ENCODE data around the gene PLCH2.

PLCH2 gene

GRCh38 chr1:2446394-2446793 lies 29.7 kb upstream of the PLCH2 start:
- no peak for TF ChIP-seq CTCF (IDR thresholded peaks at IDR 0.05; ENCODE audit: insufficient read depth, low read depth, low read length, missing control alignments)
- no peak for DNase-seq (ENCODE audit: low read depth)
- no peak overlapping the region for H3K4me3 ChIP-seq (ENCODE audit: low read depth, low read length)

- no peak for TF ChIP-seq CTCF (IDR thresholded peaks at IDR 0.05; ENCODE audit: insufficient read depth, low read depth, low read length, missing control alignments)
- no peak for DNase-seq (ENCODE audit: low read depth)
- H3K4me3 ChIP-seq (ENCODE audit: low read depth, low read length) = no peak overlapping the region
Observed at GRCh38 chr1:2446861-2447260, 29.2 kb upstream of the PLCH2 start.

- no peak for TF ChIP-seq CTCF (IDR thresholded peaks at IDR 0.05; ENCODE audit: insufficient read depth, low read depth, low read length, missing control alignments)
- H3K4me3 ChIP-seq (ENCODE audit: low read depth, low read length) = no peak overlapping the region
- no peak for DNase-seq (ENCODE audit: low read depth)
Observed at GRCh38 chr1:2447276-2448097, 28.6 kb upstream of the PLCH2 start.

- H3K4me3 ChIP-seq (ENCODE audit: low read depth, low read length) = no peak overlapping the region
- no peak for DNase-seq (ENCODE audit: low read depth)
- TF ChIP-seq CTCF (IDR thresholded peaks at IDR 0.05; ENCODE audit: insufficient read depth, low read depth, low read length, missing control alignments) = no peak
Observed at GRCh38 chr1:2448098-2448445, 28.0 kb upstream of the PLCH2 start.

GRCh38 chr1:2449636-2450454 lies 26.2 kb upstream of the PLCH2 start:
- no peak for DNase-seq (ENCODE audit: low read depth)
- H3K4me3 ChIP-seq (ENCODE audit: low read depth, low read length) = no peak overlapping the region
- TF ChIP-seq CTCF (IDR thresholded peaks at IDR 0.05; ENCODE audit: insufficient read depth, low read depth, low read length, missing control alignments) = no peak

- TF ChIP-seq CTCF (IDR thresholded peaks at IDR 0.05; ENCODE audit: insufficient read depth, low read depth, low read length, missing control alignments) = no peak
- no peak overlapping the region for H3K4me3 ChIP-seq (ENCODE audit: low read depth, low read length)
Observed at GRCh38 chr1:2451741-2452140, 24.3 kb upstream of the PLCH2 start.

More at GRCh38 chr1:2451741-2452140, 24.3 kb upstream of the PLCH2 start:
- no peak for DNase-seq (ENCODE audit: low read depth)

All from GM12865 (cell line).